Lung (tissue), 12 donors: Measurements from ENCODE around the gene DDX31. TPM values are rescaled to one million over a fixed set of nuclear protein-coding genes. Genes with fewer than 3 reads are reported as not detected.

Source experiments
- ATAC-seq: fragments of 200-7000 bp; cut with Tn5 transposase; one replicate; pipeline ENCODE4 v1.9.1; 2020; ENCODE audit warnings: moderate number of reproducible peaks; ENCODE audit not compliant: insufficient read depth, low FRiP score
- DNase-seq, 3 donors: peaks; one replicate each; pipeline ENCODE4 v3.0.0-alpha.2; 2013 to 2017
- H3K27ac ChIP-seq, 2 donors: one replicate each; pipeline ENCODE4 v1.5.1; 2013; ENCODE audit warnings: mild to moderate bottlenecking in 2 of 2, moderate library complexity in 2 of 2, control low read depth in 1 of 2, inconsistent platforms in 1 of 2, low read depth in 1 of 2, low read length in 1 of 2
- H3K27me3 ChIP-seq, 3 donors: one replicate each; pipeline ENCODE4 v1.5.1; 2013; ENCODE audit warnings: low read length in 2 of 3; ENCODE audit not compliant: control insufficient read depth in 3 of 3, insufficient read depth in 3 of 3
- H3K36me3 ChIP-seq, 4 donors: one replicate each; pipeline ENCODE4 v1.5.1; 2013; ENCODE audit warnings: low read length in 4 of 4, mild to moderate bottlenecking in 1 of 4, moderate library complexity in 1 of 4; ENCODE audit not compliant: control insufficient read depth in 4 of 4, insufficient read depth in 4 of 4
- H3K4me1 ChIP-seq, 5 donors: one replicate each; pipeline ENCODE4 v1.5.1; 2013; ENCODE audit warnings: low read length in 5 of 5, mild to moderate bottlenecking in 2 of 5, moderate library complexity in 1 of 5; ENCODE audit not compliant: control insufficient read depth in 5 of 5, insufficient read depth in 5 of 5
- H3K4me3 ChIP-seq: one replicate; pipeline ENCODE4 v1.5.1; 2013; ENCODE audit warnings: mild to moderate bottlenecking, control low read depth, moderate library complexity
- H3K9ac ChIP-seq, 2 donors: one replicate each; pipeline ENCODE4 v1.5.1; 2013; ENCODE audit warnings: low read length in 2 of 2, control low read depth in 1 of 2; ENCODE audit not compliant: insufficient read depth in 1 of 2
- H3K9me3 ChIP-seq, 4 donors: one replicate each; pipeline ENCODE4 v1.5.1; 2013; ENCODE audit warnings: low read length in 3 of 4, mild to moderate bottlenecking in 1 of 4, moderate library complexity in 1 of 4; ENCODE audit not compliant: control insufficient read depth in 4 of 4, insufficient read depth in 3 of 4
- WGBS, 2 donors: extraction: QIAGEN DNeasy Blood & Tissue Kit; methylation state at CpG; one replicate each; pipeline ENCODE4 v1.1.7; 2013; 5-methylcytosine and 5-hydroxymethylcytosine counted together
- polyA plus RNA-seq, 2 donors: library from polyadenylated mRNA; stranded (reverse); fragments of 200-250 nt; gene quantifications; one replicate each; pipeline ENCODE4 v1.2.1, GENCODE V29; 2013
- total RNA-seq, 2 donors: library from RNA; depleted of rRNA in 1 of 2; stranded (reverse); fragments of >200 nt in 1 of 2; gene quantifications; one replicate each; pipeline ENCODE4 v1.2.1, GENCODE V29; 2014 to 2021
- TF ChIP-seq, protein P1 (sequence below): IDR thresholded peaks from 2 replicates; pipeline ENCODE4 v1.5.1; 2012; ENCODE audit warnings: mild to moderate bottlenecking; ENCODE audit errors: control extremely low read depth, extremely low read depth
- donor health status: control.
- donor health status: control.
- donor health status: Bipolar disorder and iron deficiency.
- donor health status: healthy.
- donor health status: DM: yes; HTN: yes; CAD: no.

The DDX31 gene
- total and polyA plus RNA-seq, 4 donors = 8.1 to 14.8 (median 11.7) TPM

DNA sequence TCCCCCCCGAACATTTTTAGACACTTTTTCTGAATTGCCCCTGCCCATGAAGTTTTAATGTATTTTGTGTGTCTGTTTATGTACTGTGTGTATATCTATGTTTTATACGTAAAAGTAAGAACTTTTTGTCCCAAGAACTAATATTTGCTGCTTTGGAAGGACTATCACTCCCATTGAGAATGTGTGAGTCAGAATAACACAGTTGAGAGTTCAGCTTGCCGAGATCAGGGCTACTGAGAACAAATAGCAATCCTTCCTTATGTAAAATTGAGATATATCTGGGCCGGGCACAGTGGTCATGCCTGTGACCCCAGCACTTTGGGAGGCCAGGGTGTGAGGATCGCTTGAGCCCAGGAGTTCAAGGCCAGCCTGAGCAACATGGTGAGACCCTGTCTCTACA, 11.8 kb upstream of the DDX31 start:
- WGBS, 2 donors = 78 to 90% methylated on average over 5 of the region's 5 CpGs
- Histone ChIP-seq H3K4me1 (peaks cover 0 to 5% (median 0%) of the 10 kb centered on the region in 5 donors), H3K27ac (no peak overlapping the region), H3K36me3 (peaks cover 21 to 46% (median 23%) of the 10 kb centered on the region in 4 donors), H3K9ac (no peak overlapping the region), H3K27me3 (no peaks in the 10 kb centered on the region), H3K9me3 (no peaks in the 10 kb centered on the region), H3K4me3 (no peak overlapping the region)
- DNase-seq = no peak
- ATAC-seq = no peak
- TF ChIP-seq, protein P1, sequence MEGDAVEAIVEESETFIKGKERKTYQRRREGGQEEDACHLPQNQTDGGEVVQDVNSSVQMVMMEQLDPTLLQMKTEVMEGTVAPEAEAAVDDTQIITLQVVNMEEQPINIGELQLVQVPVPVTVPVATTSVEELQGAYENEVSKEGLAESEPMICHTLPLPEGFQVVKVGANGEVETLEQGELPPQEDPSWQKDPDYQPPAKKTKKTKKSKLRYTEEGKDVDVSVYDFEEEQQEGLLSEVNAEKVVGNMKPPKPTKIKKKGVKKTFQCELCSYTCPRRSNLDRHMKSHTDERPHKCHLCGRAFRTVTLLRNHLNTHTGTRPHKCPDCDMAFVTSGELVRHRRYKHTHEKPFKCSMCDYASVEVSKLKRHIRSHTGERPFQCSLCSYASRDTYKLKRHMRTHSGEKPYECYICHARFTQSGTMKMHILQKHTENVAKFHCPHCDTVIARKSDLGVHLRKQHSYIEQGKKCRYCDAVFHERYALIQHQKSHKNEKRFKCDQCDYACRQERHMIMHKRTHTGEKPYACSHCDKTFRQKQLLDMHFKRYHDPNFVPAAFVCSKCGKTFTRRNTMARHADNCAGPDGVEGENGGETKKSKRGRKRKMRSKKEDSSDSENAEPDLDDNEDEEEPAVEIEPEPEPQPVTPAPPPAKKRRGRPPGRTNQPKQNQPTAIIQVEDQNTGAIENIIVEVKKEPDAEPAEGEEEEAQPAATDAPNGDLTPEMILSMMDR = no peak

DNA sequence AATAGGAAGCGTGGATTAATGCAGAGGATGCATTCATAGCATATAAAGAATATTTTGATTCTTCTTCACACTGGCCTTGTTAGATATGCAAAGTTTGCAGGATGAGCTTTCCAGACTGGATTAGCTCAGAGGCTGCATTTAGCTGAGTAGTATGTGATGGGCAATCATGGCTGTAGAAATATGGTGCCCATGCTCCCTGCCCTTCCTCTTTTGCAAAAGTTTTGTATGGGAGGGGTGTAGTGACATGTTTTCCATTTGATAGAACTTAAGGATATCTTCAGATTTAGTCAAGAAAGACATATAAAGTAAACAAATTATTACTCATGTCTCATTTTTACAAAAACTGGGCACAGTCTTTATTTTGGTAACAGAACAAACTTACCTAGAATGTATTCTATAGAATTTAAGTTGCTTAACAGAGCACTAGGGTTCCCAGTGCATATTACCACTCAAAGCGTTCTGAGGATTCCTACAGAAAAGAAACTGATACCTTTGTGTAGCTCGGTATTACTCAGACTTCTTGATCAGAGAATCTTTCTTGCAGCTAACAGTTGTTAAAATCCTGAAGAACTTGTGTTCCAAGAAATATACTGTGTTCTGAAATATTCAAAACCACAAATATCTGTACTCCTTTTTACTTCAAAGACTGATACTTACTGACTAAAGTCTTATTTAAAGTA, 10.3 kb upstream of the DDX31 start:
- TF ChIP-seq, protein P1 = no peak
- DNase-seq (no peak), ATAC-seq (no peak)
- 53 to 87% methylated on average over 3 of the region's 3 CpGs for WGBS, 2 donors
- Histone ChIP-seq H3K9ac (no peak overlapping the region), H3K4me1 (peaks cover 0 to 5% (median 0%) of the 10 kb centered on the region in 5 donors), H3K27ac (no peak overlapping the region), H3K4me3 (no peak overlapping the region), H3K27me3 (no peaks in the 10 kb centered on the region), H3K36me3 (peaks cover 15 to 41% (median 20%) of the 10 kb centered on the region in 4 donors), H3K9me3 (no peaks in the 10 kb centered on the region)

DNA sequence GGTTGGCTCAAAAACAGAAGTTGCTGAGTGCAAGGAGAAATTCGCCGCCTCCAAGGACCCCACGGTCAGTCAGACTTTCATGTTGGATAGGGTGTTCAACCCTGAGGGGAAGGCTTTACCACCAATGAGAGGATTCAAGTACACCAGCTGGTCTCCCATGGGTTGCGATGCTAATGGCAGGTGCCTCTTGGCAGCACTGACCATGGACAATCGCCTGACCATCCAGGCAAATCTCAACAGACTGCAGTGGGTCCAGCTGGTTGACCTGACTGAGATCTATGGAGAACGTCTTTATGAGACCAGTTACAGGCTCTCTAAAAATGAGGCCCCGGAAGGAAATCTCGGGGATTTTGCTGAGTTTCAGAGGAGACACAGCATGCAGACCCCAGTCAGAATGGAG, 8.2 kb upstream of the DDX31 start:
- no peaks in the 10 kb centered on the region for H3K9me3 ChIP-seq
- TF ChIP-seq, protein P1 = no peak
- peaks cover 3 to 26% (median 13%) of the 10 kb centered on the region in 4 donors for H3K36me3 ChIP-seq
- ATAC-seq = no peak
- H3K4me1 ChIP-seq = peaks cover 0 to 5% (median 0%) of the 10 kb centered on the region in 5 donors
- 97% methylated on average over 8 of the region's 8 CpGs for WGBS, 2 donors
- H3K27ac ChIP-seq = no peak overlapping the region
- H3K27me3 ChIP-seq = no peaks in the 10 kb centered on the region
- H3K9ac ChIP-seq = no peak overlapping the region
- no peak overlapping the region for H3K4me3 ChIP-seq
- DNase-seq = no peak
